Prostate gland (tissue), 2 donors: Measurements from ENCODE around the gene TAS2R8. TPM values are rescaled to one million over a fixed set of nuclear protein-coding genes. Genes with fewer than 3 reads are reported as not detected.
"Not testable (repeated sequence)": the region's sequence is repeated elsewhere in the genome, so short reads cannot be mapped to it uniquely, and the experiment has no call there.

ENCODE experiments used
- DNase-seq: peaks from one replicate; pipeline ENCODE4 v3.0.0-alpha.2; 2019; ENCODE audit warnings: low spot score
- H3K27ac ChIP-seq, 2 donors: fragments of 200-600 bp; sonication (generic); 2 replicates each; pipeline ENCODE4 v1.5.1; 2017 to 2019
- H3K27me3 ChIP-seq: fragments of 200-600 bp; sonication (generic); replicated peaks from 2 replicates; pipeline ENCODE4 v1.5.1; 2019; ENCODE audit not compliant: insufficient read depth
- H3K36me3 ChIP-seq, 2 donors: fragments of 200-600 bp; sonication (generic); 1 replicate in 1 of 2; 2 replicates in 1 of 2; pipeline versions ENCODE4 v1.5.1 to v1.8.1; 2017 to 2019
- H3K4me1 ChIP-seq: fragments of 200-600 bp; sonication (generic); replicated peaks from 2 replicates; pipeline ENCODE4 v1.5.1; 2019
- H3K4me3 ChIP-seq, 2 donors: fragments of 200-600 bp; sonication (generic); 2 replicates each; pipeline ENCODE4 v1.5.1; 2017 to 2019
- H3K9me3 ChIP-seq: fragments of 200-600 bp; sonication (generic); 2 replicates; pipeline ENCODE4 v1.5.1; 2017
- CTCF ChIP-seq, 4 experiments: fragments of 200-600 bp in 2 of 4; fragments of 450-650 bp in 2 of 4; sonication (generic) in 2 of 4; IDR thresholded peaks; 1 replicate in 3 of 4; 2 replicates in 1 of 4; pipeline ENCODE4 v1.5.1; 2016 to 2019; ENCODE audit warnings: antibody characterized with exemption in 4 of 4, mild to moderate bottlenecking in 2 of 4, moderate library complexity in 2 of 4
- POLR2A ChIP-seq: fragments of 450-650 bp; IDR thresholded peaks from one replicate; pipeline ENCODE4 v1.6.1; 2016; ENCODE audit warnings: antibody characterized with exemption, mild to moderate bottlenecking
- POLR2AphosphoS5 ChIP-seq: sonication (generic); formaldehyde crosslinking; IDR thresholded peaks from one replicate; pipeline ENCODE4 v1.6.1; 2017; ENCODE audit warnings: antibody characterized with exemption
- WGBS: methylation state at CpG from one replicate; pipeline ENCODE4 v1.1.5; 2018; 5-methylcytosine and 5-hydroxymethylcytosine counted together
- intact Hi-C: fragments of 100-400 bp; cut with DNase I; formaldehyde crosslinking; loops from one replicate; pipeline ENCODE4 v1.14.2; 2022
- total RNA-seq, 2 donors: library from RNA; depleted of rRNA; stranded (reverse); fragments of >200 nt; gene quantifications; one replicate each; pipeline ENCODE4 v1.1.0, GENCODE V29; 2016

The TAS2R8 gene
- total RNA-seq, 2 donors from 2014 or later: not detected

GRCh38 chr12:10794222-10794621, 12.9 kb downstream of the TAS2R8 start:
- no peak overlapping the region for H3K27ac ChIP-seq
- H3K27me3 ChIP-seq: no peaks in the 10 kb centered on the region
- H3K36me3 ChIP-seq: no peaks in the 10 kb centered on the region
- TF ChIP-seq POLR2A: no peak
- TF ChIP-seq POLR2AphosphoS5: no peak
- no peak for TF ChIP-seq CTCF (IDR thresholded peaks at IDR 0.05)
- 34% methylated on average over 2 of the region's 2 CpGs for WGBS
- H3K4me3 ChIP-seq: no peak overlapping the region
- intact Hi-C loops: no loop called here
- no peaks in the 10 kb centered on the region for H3K9me3 ChIP-seq
- no peak for DNase-seq
- H3K4me1 ChIP-seq: no peaks in the 10 kb centered on the region

- DNase-seq, H3K27ac ChIP-seq, H3K4me3 ChIP-seq, H3K9me3 ChIP-seq, H3K36me3 ChIP-seq, intact Hi-C loops, H3K4me1 ChIP-seq, H3K27me3 ChIP-seq: not testable (repeated sequence)
- WGBS: 79% methylated on average over 4 of the region's 4 CpGs
These were observed 15.3 kb downstream of the TAS2R8 start for GRCh38 chr12:10791769-10792168.

GRCh38 chr12:10783252-10783651, 23.8 kb downstream of the TAS2R8 start:
- 33% methylated on average over 5 of the region's 5 CpGs for WGBS
- Histone ChIP-seq H3K36me3 (no peaks in the 10 kb centered on the region), H3K4me3 (no peak overlapping the region), H3K9me3 (no peaks in the 10 kb centered on the region), H3K27me3 (no peaks in the 10 kb centered on the region), H3K27ac (no peak overlapping the region), H3K4me1 (no peaks in the 10 kb centered on the region)
- no peak for TF ChIP-seq POLR2A
- no peak for TF ChIP-seq POLR2AphosphoS5
- TF ChIP-seq CTCF (IDR thresholded peaks at IDR 0.05): no peak
- DNase-seq: no peak
- intact Hi-C loops: no loop called here

- Histone ChIP-seq H3K36me3 (no peaks in the 10 kb centered on the region), H3K4me1 (no peaks in the 10 kb centered on the region), H3K4me3 (no peak overlapping the region), H3K27ac (no peak overlapping the region), H3K27me3 (no peaks in the 10 kb centered on the region), H3K9me3 (no peaks in the 10 kb centered on the region)
- TF ChIP-seq POLR2A (no peak), CTCF (IDR thresholded peaks at IDR 0.05) (no peak), POLR2AphosphoS5 (no peak)
- WGBS: 90% methylated on average over 2 of the region's 2 CpGs
- no peak for DNase-seq
- intact Hi-C loops: no loop called here
These were observed 28.0 kb downstream of the TAS2R8 start for GRCh38 chr12:10779103-10779502.

GRCh38 chr12:10771132-10771733, 35.9 kb downstream of the TAS2R8 start:
- no peak overlapping the region for H3K27ac ChIP-seq
- H3K4me1 ChIP-seq: no peaks in the 10 kb centered on the region
- TF ChIP-seq POLR2AphosphoS5 (no peak), CTCF (IDR thresholded peaks at IDR 0.05) (peak in 3 of 4 experiments; percentile 34 to 81 (median 75))
- intact Hi-C loops: loop anchor here (5.0 kb wide), 2 partner anchors 426 to 716 kb away; no protein-coding TSS in a partner anchor
- peaks cover 3% of the 10 kb centered on the region for H3K27me3 ChIP-seq
- no peak overlapping the region for H3K4me3 ChIP-seq
- no peaks in the 10 kb centered on the region for H3K9me3 ChIP-seq
- DNase-seq: no peak
- H3K36me3 ChIP-seq: no peaks in the 10 kb centered on the region
- 3% methylated on average over 1 of the region's 1 CpG for WGBS
